ENCODE results near the gene ZNF837.
"Not testable (repeated sequence)": the region's sequence is repeated elsewhere in the genome, so short reads cannot be mapped to it uniquely, and the experiment has no call there.

The ZNF837 gene

DNA sequence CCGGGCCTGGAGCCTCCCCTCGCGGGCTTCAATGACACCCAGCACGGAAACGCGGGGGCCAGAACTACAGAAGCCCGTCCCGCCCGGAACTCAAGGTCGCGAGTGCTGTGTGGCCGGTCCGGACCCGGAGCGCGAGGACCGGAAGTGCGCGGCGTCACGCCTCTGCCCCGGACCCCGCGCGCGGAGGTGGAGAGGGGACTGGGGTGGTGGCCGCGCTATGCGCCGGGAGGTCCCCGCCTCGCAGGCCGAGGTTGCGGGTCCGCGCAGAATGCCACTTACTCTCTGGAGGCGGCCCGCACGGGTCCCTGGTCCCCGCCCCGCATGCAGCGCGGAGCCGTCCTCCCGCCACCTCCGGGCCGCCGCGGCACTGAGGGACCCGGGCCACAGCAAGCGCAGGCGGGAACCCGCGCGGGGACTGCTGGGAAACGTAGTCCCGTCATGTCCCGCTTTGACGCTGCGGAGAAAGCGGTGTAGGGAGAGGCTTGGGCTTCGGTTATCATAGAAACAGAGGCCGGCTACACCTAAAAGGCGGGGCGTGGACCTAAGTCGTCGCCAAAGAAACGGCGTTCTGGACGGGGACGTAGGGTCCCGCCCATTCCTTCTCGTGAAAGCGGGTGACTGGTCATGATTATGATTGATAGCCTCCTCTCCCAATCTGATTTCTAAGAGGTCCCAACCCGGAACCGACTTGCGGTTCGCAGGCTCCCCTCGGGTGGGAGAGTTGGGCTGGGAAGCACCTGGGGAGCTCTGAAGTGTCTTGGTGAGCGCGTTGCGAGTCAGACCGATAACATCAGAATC is at the start of gene ZNF837:
Gene ZNF837, minus strand, starts transcription at position 369 of the 798 bp plus-strand sequence. CDS start 11,698 bp downstream, outside the sequence.
- DNase-seq (ENCODE audit: low read depth), result peak; percentile 93

- no peak for DNase-seq (ENCODE audit: low read depth)
Observed at GRCh38 chr19:58429745-58430144, 48.9 kb upstream of the ZNF837 start.

DNA sequence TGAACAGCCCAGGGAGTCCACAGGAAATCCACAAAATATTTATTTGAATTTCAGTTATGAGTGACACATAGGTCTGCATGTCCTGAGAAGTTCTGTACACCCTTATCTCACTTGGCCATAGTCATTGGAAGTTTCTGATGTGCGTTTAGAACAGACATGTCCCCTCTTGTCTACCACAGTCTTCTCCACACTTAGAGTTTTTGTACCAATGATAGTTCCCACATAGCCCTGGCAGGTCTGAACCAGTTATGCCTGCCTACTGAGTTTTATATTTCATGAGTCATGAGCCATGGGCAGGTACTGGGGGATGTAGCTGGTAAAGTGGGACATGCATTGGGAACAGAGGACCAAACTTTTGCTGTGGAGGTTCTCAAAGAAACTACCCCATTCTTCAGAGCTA is 47.8 kb upstream of the ZNF837 start:
- DNase-seq (ENCODE audit: low read depth), result no peak

- DNase-seq (ENCODE audit: low read depth), result no peak
Observed at GRCh38 chr19:58417071-58417470, 36.2 kb upstream of the ZNF837 start.

- DNase-seq (ENCODE audit: low read depth), result no peak
Observed at GRCh38 chr19:58416604-58417003, 35.8 kb upstream of the ZNF837 start.

- DNase-seq (ENCODE audit: low read depth), result no peak
Observed at GRCh38 chr19:58409010-58409790, 28.4 kb upstream of the ZNF837 start.

DNA sequence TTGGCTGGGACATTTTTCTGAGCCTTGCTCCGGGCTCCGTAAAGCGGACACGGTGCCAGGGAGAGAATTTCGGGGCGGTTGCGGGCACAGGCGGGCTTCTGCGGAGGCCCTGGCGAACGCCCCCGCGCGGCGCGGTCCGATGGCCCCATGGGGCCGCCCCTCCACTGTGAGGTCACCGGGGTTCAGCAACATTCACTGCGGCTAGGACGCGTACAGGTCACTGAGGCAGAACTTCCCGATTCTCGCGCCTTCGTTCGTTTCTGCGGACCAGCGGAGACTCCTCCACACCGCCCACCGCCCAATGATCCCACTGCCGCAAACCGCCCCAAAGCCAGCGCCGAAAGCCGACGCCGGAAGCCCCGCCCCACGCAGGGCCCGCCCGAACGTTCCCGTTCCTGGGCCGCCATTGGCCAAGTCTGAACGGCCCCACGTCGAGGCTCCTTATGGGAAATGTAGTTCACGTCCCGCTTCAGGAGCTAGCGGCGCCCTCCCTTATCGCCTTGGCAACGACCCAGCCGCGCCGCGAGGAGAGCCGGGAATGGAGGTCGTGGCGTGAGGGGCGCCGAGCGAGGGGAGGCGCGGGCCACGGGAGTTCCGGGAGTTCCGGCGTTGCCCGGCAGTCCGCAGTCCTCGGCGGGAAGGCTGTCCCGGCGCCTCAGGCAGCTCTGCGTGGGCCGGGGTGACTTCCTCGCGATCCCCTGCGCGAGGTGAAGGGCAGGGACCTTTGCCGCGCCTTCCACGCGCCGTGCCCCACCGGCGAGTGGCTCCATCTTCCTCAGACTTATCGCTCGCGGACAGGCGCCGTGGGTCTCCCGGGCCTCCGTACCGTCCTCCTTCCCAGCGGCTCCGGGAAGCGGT is 27.6 kb upstream of the ZNF837 start, which contains the start of gene ZNF584:
Gene ZNF584, plus strand, starts transcription at position 498 of the 858 bp plus-strand sequence. CDS start 499 bp downstream, outside the sequence.
- DNase-seq (ENCODE audit: low read depth), result peak; percentile 93

DNA sequence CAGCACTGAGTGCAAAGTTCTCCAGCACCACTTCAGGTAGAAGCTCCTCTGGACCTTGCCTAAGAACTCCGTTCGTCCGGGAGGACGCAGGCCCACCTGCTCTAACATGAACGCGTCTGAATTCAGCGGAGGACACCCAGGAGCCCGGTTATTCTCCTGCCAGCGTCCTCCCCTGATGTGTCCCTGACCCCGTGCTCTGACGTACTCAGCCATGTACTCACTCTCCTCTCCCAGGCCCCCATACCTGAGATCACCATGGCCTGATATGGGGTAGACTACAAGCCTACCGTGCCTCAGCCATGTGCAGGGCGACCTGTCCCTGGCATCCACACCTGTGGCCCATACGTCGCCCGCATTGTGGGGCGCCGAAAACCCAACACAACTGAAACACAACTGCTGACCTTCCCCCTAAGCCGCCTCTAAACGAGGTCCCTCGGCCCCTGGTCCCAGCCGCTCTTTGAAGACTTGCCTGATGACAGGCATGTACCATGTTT is 26.9 kb upstream of the ZNF837 start:
- DNase-seq (ENCODE audit: low read depth), result no peak

- no peak for DNase-seq (ENCODE audit: low read depth)
Observed at GRCh38 chr19:58406818-58407657, 26.2 kb upstream of the ZNF837 start.

DNA sequence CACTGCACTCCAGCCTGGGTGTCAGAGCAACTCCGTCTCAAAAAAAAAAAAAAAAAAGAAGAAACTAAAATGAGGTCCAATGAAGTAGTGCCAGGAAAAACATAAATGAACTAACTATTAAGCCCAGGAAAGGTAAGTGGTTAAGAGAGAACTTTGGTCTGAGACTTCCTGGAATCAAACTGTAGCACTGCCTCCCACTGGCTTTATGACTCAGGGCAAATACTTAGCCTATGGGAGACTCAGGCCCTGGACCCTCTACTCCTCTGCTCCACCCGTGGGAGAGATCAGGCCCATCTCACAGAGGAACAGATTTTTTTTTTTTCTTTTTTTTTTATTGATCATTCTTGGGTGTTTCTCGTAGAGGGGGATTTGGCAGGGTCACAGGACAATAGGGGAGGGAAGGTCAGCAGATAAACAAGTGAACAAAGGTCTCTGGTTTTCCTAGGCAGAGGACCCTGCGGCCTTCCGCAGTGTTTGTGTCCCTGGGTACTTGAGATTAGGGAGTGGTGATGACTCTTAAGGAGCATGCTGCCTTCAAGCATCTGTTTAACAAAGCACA is 23.2 kb upstream of the ZNF837 start:
- DNase-seq (ENCODE audit: low read depth), result not testable (repeated sequence)

DNA sequence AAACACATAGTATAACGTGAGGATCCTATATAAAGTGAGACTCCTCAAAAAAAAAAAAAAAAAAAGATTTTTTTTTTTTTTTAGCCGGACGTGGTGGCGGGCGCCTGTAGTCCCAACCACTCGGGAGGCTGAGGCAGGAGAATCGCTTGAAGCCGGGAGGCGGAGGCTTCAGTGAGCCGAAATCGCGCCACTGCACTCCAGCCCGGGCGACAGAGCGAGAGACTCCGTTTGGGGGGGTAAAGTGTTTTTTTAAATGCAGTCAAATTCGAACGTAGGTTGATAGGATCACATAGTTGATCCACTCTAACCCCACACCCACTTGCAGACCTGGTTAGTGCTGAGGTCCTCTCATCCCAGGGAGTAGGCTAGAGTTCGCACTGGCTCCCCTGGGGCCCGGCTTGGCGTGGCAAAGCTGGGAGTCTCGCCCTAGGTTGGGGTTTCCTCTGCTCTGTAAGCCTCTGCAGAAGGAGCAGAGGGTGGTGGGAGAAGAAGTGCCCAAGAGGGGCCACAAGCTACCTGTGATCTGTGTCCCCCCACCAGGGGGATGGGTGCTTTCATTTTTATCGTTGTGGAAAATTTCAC is 21.1 kb upstream of the ZNF837 start:
- DNase-seq (ENCODE audit: low read depth), result no peak

DNA sequence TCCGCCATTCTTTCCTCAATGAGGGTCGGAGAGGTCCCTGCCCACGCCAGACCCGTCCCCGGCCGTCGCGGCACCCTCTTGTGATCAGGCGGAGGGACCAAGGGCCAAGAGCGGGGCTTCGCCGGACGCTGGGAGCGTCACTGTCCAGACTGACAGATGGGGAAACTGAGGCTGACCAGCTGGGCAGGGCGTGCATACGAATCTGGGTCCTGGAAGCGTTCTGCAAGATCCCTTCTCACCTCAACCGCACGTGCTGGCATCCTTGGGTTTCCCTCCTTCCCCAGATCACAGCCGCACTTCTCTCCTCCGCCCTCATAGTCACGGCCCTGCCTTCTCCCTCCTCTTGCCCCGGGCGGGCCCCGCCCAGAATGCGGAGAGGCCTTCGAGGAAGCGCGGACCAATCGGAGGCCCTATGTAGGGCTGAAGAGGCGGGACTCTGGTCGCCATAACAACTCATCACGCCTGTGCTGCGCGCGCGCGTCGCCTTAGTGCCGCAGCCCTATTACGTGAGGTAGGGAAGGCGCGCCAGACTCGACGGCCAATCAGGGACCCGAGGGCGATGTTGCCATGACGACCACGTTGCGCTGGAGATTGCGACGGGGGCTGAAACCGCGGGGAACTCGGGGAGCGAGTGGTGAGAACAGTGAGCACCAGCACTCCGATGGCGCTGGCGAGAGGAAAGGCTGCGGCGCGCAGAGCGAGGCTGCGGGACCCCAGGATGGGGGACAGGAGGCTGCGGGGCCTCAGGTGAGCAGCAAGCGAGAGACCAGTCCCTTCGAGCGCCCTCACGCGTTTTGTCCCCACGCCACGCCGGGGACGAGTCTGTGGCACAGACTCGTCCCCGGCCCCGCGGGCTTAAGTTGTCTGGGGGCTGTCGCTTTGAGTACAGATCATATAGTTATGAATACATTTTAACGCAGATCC is 20.3 kb upstream of the ZNF837 start:
- DNase-seq (ENCODE audit: low read depth), result peak; percentile 97

DNA sequence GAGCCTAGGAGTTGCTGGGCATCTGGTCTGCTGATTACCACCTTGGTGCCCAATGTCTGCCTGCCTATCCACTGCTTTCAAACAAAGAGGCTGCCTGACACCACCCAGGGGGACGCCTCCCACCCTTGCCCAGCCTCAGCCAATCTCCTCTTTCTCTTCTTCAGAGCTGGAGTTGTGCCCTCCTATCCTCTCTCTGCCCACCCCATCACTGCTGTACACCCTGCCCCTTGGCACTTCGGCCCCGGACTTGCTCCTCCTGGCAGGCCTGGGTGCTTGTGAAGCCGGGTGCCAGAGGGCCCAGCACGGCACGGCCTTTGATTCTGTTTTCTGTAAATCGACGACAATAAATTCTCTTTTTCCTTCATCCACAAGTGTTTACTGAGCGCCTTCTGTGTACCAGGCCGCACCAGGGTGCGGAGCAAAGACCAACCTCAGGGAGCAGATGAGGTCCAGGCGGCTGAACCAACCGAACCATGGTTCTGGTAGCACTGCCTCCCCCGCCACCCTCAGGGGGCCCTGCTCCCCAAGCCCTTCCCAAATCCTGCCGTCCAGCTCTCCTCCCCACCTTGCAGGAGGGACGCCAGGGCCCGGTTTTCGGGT is 19.6 kb upstream of the ZNF837 start:
- DNase-seq (ENCODE audit: low read depth), result no peak

- DNase-seq (ENCODE audit: low read depth), result no peak
Observed at GRCh38 chr19:58399903-58400302, 19.1 kb upstream of the ZNF837 start.

- no peak for DNase-seq (ENCODE audit: low read depth)
Observed at GRCh38 chr19:58398545-58398944, 17.7 kb upstream of the ZNF837 start.

DNA sequence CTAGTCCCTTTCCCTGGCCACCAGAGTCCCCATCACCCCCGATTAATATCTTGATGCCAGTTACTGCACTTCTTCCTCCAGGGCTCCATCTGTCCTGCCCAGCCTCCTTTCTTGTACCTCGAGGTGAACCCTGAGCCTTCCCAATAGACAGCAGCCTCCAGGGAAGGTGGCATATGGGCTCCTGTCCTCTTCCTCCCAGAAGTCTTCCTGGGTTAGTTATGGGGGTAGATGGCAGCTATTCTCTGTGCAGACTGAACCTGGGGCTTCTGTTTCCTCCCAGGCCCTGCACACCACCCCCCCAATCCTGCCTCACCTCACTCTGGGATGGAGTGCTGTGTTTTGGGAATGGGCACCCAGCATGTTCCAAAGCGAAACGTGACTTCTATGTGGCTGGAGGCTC is 17.3 kb upstream of the ZNF837 start:
- no peak for DNase-seq (ENCODE audit: low read depth)

- no peak for DNase-seq (ENCODE audit: low read depth)
Observed at GRCh38 chr19:58397533-58398037, 16.8 kb upstream of the ZNF837 start.

DNA sequence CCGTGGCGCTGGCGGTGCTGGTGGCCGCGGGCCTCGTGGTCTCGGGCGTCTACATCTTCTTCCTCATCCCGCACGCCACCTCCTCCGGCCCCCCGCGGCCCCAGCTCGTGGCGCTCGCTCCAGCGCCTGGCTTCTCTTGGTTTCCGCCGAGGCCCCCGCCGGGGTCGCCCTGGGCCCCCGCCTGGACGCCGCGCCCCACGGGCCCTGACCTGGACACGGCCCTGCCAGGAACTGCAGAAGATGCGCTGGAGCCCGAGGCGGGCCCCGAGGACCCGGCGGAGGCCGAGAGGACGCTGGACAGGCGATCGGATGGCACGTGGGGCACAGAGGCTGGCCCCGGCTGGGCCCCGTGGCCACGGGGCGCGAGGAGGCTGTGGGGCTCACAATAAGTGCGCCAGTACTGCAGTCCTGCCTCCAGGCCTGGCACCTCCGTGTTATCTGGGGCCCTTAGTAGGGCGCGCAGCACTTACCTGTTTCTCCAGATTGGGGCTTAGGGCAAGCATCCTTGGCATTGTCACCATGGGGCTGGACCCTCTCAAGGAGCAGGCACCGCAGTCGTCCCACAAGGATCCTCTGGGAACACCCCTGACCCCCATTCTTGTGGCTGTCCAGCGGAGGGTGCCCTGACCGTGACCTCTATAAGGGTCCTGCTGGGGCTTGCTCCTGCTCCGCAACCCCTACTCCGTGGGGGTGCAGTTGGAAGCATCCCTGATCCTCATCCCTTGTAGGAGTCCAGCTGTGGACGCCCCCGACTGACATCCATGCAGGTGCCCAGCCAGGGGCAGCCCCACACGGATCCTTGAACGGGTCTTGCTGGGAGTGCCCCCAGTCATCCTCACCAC is 16.1 kb upstream of the ZNF837 start:
- DNase-seq (ENCODE audit: low read depth), result no peak

Data from stimulated activated CD8-positive, alpha-beta memory T cell treated with anti-CD3 and anti-CD28 coated beads, Interleukin-12 subunit alpha, Interleukin-12 subunit beta, amount 100 ng/mL, for 4 hours (primary cell).